Neural progenitor cell (in vitro differentiated cells): ENCODE measurements around the gene SIRT5. TPM values are rescaled to one million over a fixed set of nuclear protein-coding genes. Genes with fewer than 3 reads are reported as not detected.
A peak's percentile ranks its signal among the peaks of the same experiment; 100 is the strongest.

ENCODE experiments used
- DNase-seq: peaks from one replicate; pipeline ENCODE4 v3.0.0-alpha.2; 2016; ENCODE audit warnings: low spot score
- H2AFZ ChIP-seq: fragments of 200-600 bp; sonication (generic); replicated peaks from 2 replicates; pipeline ENCODE4 v1.6.1; 2016; ENCODE audit warnings: antibody characterized with exemption
- H3F3A ChIP-seq: fragments of 200-600 bp; sonication (generic); 2 replicates; pipeline ENCODE4 v1.6.1; 2016; ENCODE audit warnings: antibody characterized with exemption, low read depth
- H3K27ac ChIP-seq: fragments of 200-600 bp; sonication (generic); 2 replicates; pipeline ENCODE4 v1.5.1; 2016; ENCODE audit warnings: mild to moderate bottlenecking
- H3K27me3 ChIP-seq: fragments of 200-600 bp; sonication (generic); 2 replicates; pipeline ENCODE4 v1.6.1; 2016; ENCODE audit warnings: mild to moderate bottlenecking, moderate library complexity
- H3K36me3 ChIP-seq: fragments of 200-600 bp; sonication (generic); 2 replicates; pipeline ENCODE4 v1.5.1; 2016
- H3K4me1 ChIP-seq: fragments of 200-600 bp; sonication (generic); 2 replicates; pipeline ENCODE4 v1.6.1; 2016; ENCODE audit warnings: mixed run types
- H3K4me2 ChIP-seq: fragments of 200-600 bp; sonication (generic); 2 replicates; pipeline ENCODE4 v1.6.1; 2016
- H3K4me3 ChIP-seq: fragments of 200-600 bp; sonication (generic); 2 replicates; pipeline ENCODE4 v1.5.1; 2016
- H3K79me2 ChIP-seq: fragments of 200-600 bp; sonication (generic); 2 replicates; pipeline ENCODE4 v1.6.1; 2016; ENCODE audit warnings: low read depth
- H3K9ac ChIP-seq: fragments of 200-600 bp; sonication (generic); 2 replicates; pipeline ENCODE4 v1.6.1; 2016
- H3K9me3 ChIP-seq: fragments of 200-600 bp; sonication (generic); 2 replicates; pipeline ENCODE4 v1.5.1; 2016; ENCODE audit warnings: low read depth
- H4K20me1 ChIP-seq: fragments of 200-600 bp; sonication (generic); 2 replicates; pipeline ENCODE4 v1.6.1; 2016; ENCODE audit warnings: low read depth
- H3K27ac Mint-ChIP-seq: 3 replicates; pipeline ENCODE4 v1.8.0; 2021; ENCODE audit warnings: mixed read lengths
- H3K27me3 Mint-ChIP-seq: 2 replicates; pipeline ENCODE4 v1.8.0; 2022; ENCODE audit warnings: low read depth, mild to moderate bottlenecking, inconsistent platforms, moderate library complexity, mixed read lengths; ENCODE audit not compliant: insufficient read depth
- H3K36me3 Mint-ChIP-seq: 3 replicates; pipeline ENCODE4 v1.8.0; 2021; ENCODE audit warnings: mixed read lengths
- H3K4me1 Mint-ChIP-seq: 3 replicates; pipeline ENCODE4 v1.8.0; 2021; ENCODE audit warnings: mixed read lengths
- H3K4me3 Mint-ChIP-seq: 3 replicates; pipeline ENCODE4 v1.8.0; 2021; ENCODE audit warnings: mild to moderate bottlenecking, moderate library complexity, mixed read lengths
- H3K9me3 Mint-ChIP-seq: 3 replicates; pipeline ENCODE4 v1.8.0; 2020; ENCODE audit warnings: mixed read lengths
- CTCF ChIP-seq: fragments of 200-600 bp; sonication (generic); IDR thresholded peaks from 2 replicates; pipeline ENCODE4 v1.5.1; 2017; ENCODE audit warnings: antibody characterized with exemption, mild to moderate bottlenecking
- EZH2 ChIP-seq: fragments of 200-600 bp; sonication (generic); IDR thresholded peaks from 2 replicates; pipeline ENCODE4 v1.6.1; 2017; ENCODE audit warnings: antibody characterized with exemption, mild to moderate bottlenecking, moderate library complexity
- EZH2phosphoT487 ChIP-seq: fragments of 200-600 bp; sonication (generic); IDR thresholded peaks from 2 replicates; pipeline ENCODE4 v1.6.1; 2017; ENCODE audit warnings: antibody characterized with exemption
- total RNA-seq: library from RNA; depleted of rRNA; stranded (reverse); fragments of >200 nt; gene quantifications from 2 replicates; pipeline ENCODE4 v1.2.3, GENCODE V29; 2015; ENCODE audit warnings: low replicate concordance

Gene SIRT5
- total RNA-seq, 1 donor from 2014 or later: 18.2 TPM

DNA sequence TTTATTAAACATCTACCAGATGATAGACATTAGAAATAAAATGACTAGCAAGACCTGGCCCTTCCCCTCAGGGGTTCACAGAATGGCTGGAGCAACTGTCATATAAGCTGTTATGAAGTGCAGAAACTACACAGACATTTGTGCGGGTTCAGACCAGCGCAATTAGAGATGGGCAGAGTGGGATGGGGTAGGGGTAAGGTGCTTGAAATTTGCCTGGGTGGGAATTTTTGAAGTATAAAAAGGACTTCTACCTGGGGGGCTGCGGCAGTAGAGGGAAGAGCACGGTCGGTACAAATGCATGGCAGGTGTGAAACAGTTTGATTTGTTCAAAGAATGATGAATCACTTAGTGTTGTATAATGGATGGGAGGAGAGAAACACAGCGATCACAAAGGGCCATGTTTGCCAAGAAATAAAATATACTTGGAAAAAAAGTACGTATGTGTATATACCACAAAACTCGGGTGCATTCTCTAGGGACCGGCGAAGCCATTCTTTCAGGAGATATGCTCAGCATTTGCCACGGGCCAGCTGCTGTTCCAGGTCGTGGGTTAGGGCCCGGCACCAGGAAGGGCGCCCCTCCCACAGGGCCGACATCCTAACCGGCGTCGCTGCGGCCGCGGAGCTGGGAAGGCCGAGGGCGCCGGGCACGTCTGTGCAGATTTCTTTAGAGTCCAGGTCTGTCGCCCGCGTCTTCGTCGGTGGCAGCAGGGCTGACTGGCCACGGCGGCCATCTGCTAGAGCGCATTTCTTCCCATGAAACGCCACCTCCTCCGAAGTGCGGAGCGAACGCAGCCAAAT is 39.9 kb downstream of the SIRT5 start:
- TF ChIP-seq CTCF: no peak
- Histone ChIP-seq H3K9me3 (no peaks in the 10 kb centered on the region), H4K20me1 (peaks cover 14% of the 10 kb centered on the region), H3K27me3 (no peaks in the 10 kb centered on the region), H3K36me3 (peaks cover 12% of the 10 kb centered on the region), H3F3A (peaks cover 21% of the 10 kb centered on the region), H3K9ac (peak overlapping the region; percentile 58), H3K4me1 (peaks cover 21% of the 10 kb centered on the region), H3K4me2 (peak overlapping the region; percentile 90), H3K4me3 (peak overlapping the region; percentile 96), H2AFZ (peak overlapping the region; percentile 87), H3K79me2 (peaks cover 36% of the 10 kb centered on the region), H3K27ac (no peak overlapping the region)
- peaks cover 11% of the 10 kb centered on the region for H3K27me3 Mint-ChIP-seq
- peaks cover 32% of the 10 kb centered on the region for H3K4me1 Mint-ChIP-seq
- no peak overlapping the region for H3K27ac Mint-ChIP-seq
- peaks cover 13% of the 10 kb centered on the region for H3K36me3 Mint-ChIP-seq
- H3K9me3 Mint-ChIP-seq: no peaks in the 10 kb centered on the region
- DNase-seq: peak; percentile 73
- H3K4me3 Mint-ChIP-seq: peak overlapping the region; percentile 97

- H3K27me3 Mint-ChIP-seq: peaks cover 11% of the 10 kb centered on the region
- Histone ChIP-seq H3K79me2 (peaks cover 36% of the 10 kb centered on the region), H3K27ac (peak within 1 kb of the TSS; percentile 8)
Measured at GRCh38 chr6:13614926-13615791, 40.8 kb downstream of the SIRT5 start, which contains the start of gene NOL7. Gene NOL7, plus strand, starts transcription at chr6:13615335. Its CDS starts 24 bp downstream, at chr6:13615359.

DNA sequence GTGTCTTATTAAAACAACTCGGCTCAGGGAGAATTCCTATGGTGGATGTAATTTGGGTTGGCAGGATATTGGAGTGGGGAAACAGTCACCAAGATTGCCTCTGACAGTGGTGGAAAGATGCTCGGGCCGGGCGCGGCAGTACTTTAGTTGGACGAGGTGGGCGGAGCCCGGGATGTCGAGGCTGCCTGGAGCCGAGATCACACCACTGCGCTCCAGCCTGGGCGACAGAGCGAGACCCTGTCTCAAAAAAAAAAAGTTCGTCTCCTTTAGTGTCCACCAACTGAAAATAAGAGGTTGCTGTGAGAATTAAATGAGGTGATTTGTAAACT is 41.4 kb downstream of the SIRT5 start:
- peak; percentile 71 for DNase-seq
- Mint-ChIP-seq H3K4me1 (peaks cover 32% of the 10 kb centered on the region), H3K27ac (peak overlapping the region; percentile 72), H3K27me3 (peaks cover 11% of the 10 kb centered on the region), H3K9me3 (no peaks in the 10 kb centered on the region), H3K36me3 (peaks cover 13% of the 10 kb centered on the region), H3K4me3 (peak overlapping the region; percentile 97)
- H2AFZ ChIP-seq: peak overlapping the region; percentile 38
- H4K20me1 ChIP-seq: peaks cover 14% of the 10 kb centered on the region
- H3K27me3 ChIP-seq: no peaks in the 10 kb centered on the region
- peaks cover 36% of the 10 kb centered on the region for H3K79me2 ChIP-seq
- no peaks in the 10 kb centered on the region for H3K9me3 ChIP-seq
- peak overlapping the region; percentile 96 for H3K4me3 ChIP-seq
- H3K4me1 ChIP-seq: peaks cover 21% of the 10 kb centered on the region
- peaks cover 22% of the 10 kb centered on the region for H3K36me3 ChIP-seq
- peak overlapping the region; percentile 90 for H3K4me2 ChIP-seq
- peak overlapping the region; percentile 8 for H3K27ac ChIP-seq
- H3F3A ChIP-seq: peaks cover 22% of the 10 kb centered on the region
- TF ChIP-seq EZH2 (no peak), CTCF (no peak), EZH2phosphoT487 (no peak)
- peak overlapping the region; percentile 80 for H3K9ac ChIP-seq

More at GRCh38 chr6:13614926-13615791, 40.8 kb downstream of the SIRT5 start, which contains the start of gene NOL7:
- peaks cover 22% of the 10 kb centered on the region for H3F3A ChIP-seq
- H3K9me3 ChIP-seq: no peaks in the 10 kb centered on the region
- peak within 1 kb of the TSS; percentile 80 for H3K9ac ChIP-seq
- H3K27ac Mint-ChIP-seq: peak within 1 kb of the TSS; percentile 78
- peaks cover 32% of the 10 kb centered on the region for H3K4me1 Mint-ChIP-seq
- H3K36me3 Mint-ChIP-seq: peaks cover 13% of the 10 kb centered on the region
- peaks cover 18% of the 10 kb centered on the region for H3K36me3 ChIP-seq
- H4K20me1 ChIP-seq: peaks cover 14% of the 10 kb centered on the region
- H3K4me1 ChIP-seq: peaks cover 21% of the 10 kb centered on the region
- no peaks in the 10 kb centered on the region for H3K9me3 Mint-ChIP-seq
- H3K27me3 ChIP-seq: no peaks in the 10 kb centered on the region
- H3K4me3 ChIP-seq: peak within 1 kb of the TSS; percentile 96
- H3K4me3 Mint-ChIP-seq: peak within 1 kb of the TSS; percentile 97
- peak within 1 kb of the TSS; percentile 90 for H3K4me2 ChIP-seq
- DNase-seq: peak; percentile 99
- TF ChIP-seq CTCF (peak; percentile 81), EZH2phosphoT487 (no peak), EZH2 (no peak)
- H2AFZ ChIP-seq: peak within 1 kb of the TSS; percentile 87
